Activated CD4-positive, alpha-beta T cell treated with anti-CD3 and anti-CD28 coated beads for 48 hours (primary cell): ENCODE data around the gene RNGTT.
"Not testable (repeated sequence)": the region's sequence is repeated elsewhere in the genome, so short reads cannot be mapped to it uniquely, and the experiment has no call there.

Experiments used
- DNase-seq: peaks from one replicate; pipeline ENCODE4 v3.0.0-alpha.2; 2020

The RNGTT gene

DNA sequence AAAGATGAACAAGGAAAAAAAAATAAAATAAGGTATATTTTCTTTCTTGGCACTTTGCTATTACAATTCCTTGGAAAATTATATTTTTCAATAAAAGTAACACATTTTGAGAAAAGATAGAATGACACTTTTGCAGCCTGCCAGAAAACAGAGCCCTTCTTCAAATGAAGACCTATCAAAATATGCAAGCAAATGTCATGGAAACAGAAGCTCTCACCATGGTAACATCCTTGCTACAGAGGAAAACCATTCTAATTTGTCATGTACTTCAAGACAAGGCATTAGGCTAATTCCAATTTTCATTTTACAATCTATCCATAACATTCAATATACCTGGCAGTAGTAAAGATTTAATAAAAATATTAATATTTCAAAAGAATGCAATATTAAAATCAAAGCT, 177.9 kb downstream of the RNGTT start:
- DNase-seq, result no peak

DNA sequence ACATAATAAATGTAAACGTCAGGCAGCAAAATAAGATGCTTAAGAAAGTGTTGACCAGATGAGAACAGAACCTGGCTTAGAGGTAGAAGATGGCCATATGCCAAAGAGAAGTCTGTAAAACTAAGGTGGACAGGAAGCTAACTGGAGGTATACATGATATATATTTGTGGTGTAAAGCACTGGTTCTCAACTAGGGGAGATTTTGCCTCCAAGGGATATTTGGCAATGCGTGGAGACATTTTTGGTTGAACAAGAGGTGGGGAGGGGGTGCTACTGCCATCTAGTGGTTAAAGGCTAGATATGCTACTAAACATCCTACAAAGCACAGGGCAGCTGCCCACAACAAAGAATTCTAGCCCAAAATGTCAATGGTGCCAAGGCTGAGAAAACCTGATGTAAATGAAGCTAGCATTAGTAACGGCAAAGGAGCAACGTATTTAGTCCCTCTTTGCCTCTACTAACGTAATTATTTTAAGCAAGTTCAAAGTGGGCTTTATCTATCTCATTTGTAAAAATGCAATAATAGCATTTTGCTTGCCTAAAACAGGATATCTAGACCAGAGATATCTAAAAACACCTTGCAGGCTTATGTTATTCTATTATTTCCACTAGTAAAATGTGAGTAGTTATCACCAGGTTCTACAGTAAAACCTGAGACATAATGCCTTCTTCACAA, 182.6 kb downstream of the RNGTT start:
- DNase-seq, result peak; percentile 53

DNA sequence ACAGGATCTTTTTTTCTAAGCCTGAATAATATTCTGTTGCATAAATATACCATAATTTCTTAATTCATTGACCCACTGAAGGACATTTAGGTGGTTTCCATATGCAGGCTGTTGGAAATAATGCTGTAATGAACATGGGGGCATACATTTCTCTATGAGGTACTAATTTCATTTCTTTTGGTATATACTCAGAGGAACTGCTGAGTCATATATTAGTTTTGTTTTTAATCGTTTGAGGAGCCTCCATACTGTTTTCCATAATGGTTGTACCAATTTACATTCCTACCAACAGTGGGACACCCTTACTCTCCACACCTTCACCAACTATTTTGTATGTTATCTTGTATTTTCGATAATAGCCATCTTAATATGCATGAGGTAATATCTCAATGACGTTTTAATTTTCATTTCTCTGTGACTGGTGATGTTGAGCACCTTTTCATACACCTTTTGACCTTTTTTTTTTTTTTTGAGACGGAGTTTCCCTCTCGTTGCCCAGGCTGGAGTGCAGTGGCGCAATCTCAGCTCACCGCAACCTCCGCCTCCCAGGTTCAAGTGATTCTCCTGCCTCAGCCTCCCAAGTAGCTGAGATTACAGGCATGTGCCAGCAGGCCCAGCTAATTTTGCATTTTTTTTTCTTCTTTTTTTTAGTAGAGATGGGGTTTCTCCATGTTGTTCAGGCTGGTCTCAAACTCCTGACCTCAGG, 187.4 kb downstream of the RNGTT start:
- no peak for DNase-seq

DNA sequence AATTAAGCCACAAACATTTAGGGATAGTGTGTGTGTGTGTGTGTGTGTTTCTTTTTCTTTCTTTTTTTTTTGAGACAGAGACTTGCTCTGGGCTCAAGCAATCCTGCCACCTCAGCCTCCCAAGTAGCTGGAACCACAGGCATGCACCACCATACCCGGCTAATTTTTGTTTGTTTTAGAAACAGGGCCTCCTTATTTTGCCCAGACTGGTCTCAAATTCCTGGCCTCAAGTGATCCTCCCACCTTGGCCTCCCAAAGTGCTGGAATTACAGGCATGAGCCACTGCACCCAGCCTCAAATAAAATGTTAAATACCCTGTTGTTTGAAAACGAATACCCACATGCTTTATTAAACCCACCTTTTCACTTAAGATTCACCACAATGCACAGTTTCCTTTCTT, 195.3 kb downstream of the RNGTT start:
- DNase-seq, result not testable (repeated sequence)

DNA sequence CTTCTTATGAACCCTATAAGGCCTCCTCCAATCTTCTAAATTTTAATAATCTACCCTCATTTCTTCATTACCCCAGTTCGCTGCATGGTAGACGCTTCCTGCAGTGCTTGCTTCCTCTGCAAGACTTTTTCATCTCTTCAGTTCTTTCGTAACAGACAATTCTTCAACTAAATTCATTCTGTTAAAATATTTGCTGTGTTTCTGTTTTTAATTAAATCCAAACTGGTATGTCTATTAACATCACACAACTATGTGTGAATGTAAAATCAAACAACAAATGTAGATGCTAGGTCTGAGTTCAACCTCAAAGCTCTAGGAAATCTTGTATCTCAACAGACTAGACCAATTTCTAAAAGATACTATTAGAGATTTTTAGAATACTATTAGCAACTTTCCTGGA, 199.3 kb downstream of the RNGTT start:
- no peak for DNase-seq

DNA sequence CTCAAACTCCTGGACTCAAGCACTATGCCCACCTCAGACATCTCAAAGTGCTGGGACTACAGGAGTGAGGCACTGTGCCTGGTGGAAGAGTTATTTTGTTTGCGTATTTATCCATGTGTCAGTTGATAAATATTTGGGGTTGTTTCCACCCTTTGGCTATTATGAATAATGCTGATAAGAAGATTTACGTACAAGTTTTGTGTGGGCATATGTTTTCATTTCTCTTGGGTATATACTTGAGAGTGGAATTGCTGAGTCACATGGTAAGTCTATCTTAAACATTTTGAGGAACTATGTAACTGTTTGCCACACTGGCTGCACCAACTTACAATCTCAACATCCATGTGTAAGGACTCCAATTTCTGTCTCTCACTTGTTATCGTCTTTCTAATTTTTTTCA, 200.3 kb downstream of the RNGTT start:
- no peak for DNase-seq

DNA sequence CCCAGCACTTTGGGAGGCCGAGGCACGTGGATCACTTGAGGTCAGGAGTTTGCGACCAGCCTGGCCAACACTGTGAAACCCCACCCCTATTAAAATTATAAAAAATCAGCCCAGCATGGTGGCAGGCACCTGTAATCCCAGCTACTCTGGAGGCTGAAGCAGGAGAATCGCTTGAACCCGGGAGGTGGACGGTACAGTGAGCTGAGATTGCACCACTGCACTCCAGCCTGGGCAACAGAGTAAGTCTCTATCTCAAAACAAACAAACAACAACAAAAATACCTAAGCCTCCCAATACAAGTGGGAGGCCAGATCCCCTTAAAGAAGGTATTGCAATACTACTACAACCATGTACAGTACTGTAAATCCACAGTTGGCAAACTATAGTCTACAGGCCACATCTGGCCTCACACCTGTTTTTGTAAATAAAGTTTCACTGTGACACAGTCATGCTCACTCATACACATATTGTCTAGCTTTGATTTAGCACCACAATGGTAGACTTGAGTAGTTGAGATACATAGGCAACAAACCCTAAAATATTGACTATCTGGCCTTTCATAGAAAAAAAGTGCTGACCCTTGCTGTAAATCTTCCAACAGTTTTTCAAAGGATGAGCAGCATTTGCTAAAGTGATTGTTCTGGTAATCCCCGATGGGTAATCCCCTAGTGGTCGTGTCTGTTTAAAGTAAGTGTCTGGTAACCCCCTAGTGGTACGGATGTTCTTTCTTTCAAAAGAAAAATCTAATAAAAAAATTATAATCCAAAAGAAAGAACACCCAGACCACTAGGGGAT, 202.0 kb downstream of the RNGTT start:
- DNase-seq, result no peak

DNA sequence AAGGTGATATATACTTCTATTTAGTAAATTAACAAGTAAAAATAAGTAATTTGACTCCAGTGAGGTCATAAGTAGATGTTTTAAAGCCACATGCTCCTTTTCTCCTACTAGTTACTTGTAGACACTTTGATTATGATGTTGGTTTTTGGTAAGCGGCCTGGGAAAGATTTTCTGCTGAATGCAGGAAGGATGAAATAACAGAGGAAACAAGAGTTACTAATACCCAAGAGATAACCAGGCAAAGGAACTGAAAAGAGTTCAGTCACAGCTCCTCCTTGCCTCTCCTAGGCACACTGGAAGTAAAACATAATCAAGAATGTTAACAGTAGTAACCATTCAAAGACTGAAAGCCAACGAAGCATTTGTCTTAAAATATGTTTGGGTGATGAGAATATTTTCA, 203.3 kb downstream of the RNGTT start:
- no peak for DNase-seq

DNA sequence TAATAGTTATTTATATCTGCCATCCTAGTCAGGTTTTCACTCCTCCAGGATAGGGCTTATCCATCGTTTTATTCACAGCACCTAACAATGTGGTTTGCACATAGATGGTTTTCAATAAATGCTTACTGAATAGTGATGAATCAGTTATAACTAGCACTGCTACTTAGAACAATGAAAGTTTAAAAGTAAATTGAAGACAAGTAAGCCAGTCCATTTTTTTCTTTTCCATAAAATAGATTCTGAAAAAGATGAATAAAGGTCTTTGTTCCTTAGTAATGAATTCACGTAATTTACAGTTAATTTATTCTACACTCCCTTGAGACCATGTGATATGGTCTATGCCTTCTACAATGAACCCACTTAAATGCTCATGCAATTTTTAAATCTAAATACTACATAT, 212.5 kb downstream of the RNGTT start:
- DNase-seq, result no peak

DNA sequence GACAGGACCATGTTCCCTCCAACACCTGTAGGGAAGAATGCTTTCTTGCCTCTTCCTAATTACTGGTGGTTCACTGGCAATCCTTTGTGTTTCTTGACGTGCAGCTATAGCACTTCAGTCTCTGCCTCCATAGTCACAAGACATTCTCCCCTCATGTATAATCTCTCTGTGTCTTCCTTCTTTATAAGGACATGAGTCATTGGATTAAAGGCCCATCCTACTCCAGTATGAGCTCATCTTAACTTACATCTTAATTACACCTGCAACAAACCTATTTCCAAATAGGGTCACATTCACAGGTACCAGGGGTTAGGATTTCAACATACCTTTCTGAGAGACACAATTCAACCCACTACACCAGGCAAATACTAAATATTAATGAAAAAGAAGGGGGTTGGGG, 213.6 kb downstream of the RNGTT start:
- DNase-seq, result no peak

DNA sequence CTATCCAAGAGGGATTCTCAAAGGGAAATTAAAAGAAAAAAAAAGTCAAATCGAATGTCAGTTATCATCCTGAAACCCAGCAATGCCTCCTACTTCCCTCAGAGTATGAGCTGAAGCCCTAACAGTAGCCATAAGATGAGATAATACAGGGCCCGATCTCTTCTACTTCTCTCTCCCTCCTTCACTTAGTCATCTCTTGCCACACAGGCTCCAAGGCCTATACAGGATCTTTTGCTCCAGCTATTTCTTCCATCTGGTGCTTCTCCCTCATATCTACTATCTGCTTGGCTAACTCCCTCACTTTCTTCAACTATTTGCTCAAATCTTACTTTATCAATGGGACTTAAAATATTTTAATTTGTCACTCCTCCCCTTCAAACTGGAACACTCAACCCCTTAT, 215.3 kb downstream of the RNGTT start:
- no peak for DNase-seq

DNA sequence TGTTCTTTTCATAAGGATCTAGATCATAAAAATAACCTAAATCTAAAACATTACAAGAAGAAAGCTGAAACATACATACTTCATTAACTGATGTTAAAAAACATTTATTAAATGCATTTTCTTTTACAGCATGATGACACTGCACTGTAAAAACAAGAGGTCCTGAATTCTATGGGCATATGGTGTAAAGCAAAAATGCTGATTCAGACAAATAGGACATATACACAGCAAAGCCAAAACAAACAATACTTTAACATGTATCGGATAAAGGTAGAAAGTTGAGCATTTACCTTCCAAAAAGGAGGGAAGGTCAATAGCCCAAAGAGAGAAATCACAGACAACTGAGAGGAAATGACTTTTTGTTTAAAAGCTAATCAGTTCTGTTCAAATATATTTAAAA, 221.5 kb downstream of the RNGTT start:
- DNase-seq, result no peak

DNA sequence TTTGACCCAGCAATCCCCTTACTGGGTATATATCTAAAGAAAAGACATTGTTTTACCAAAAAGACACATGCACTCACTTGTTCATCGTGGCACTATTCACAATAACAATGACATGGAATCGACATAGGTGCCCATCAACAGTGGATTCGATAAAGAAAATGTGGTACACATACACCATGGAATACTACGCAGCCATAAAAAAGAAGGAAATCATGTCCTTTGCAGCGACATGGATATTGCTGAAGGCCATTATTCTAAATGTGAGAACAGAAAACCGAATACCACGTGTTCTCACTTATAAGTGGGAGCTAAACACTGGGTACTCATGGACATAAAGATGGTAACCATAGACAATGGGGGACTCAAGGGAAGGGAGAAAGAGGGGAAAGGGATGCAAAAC, 222.3 kb downstream of the RNGTT start:
- no peak for DNase-seq

DNA sequence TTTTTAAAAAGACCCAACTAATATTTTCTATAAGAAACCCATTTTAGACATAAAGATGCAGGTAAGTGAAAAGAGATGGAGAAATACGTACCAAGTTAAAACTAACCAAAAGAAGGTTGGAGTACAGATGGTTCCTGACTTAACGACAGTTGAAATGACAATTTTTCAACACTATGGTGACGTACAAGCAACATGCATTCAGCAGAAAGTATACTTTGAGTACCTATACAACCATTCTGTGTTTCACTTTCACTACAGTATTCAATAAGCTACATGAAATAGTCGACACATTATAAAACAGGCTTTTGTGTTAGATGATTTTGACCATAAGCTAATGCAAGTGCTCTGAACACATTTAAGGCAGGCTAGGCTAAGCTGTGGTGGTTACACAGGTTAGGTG, 228.9 kb downstream of the RNGTT start:
- no peak for DNase-seq

DNA sequence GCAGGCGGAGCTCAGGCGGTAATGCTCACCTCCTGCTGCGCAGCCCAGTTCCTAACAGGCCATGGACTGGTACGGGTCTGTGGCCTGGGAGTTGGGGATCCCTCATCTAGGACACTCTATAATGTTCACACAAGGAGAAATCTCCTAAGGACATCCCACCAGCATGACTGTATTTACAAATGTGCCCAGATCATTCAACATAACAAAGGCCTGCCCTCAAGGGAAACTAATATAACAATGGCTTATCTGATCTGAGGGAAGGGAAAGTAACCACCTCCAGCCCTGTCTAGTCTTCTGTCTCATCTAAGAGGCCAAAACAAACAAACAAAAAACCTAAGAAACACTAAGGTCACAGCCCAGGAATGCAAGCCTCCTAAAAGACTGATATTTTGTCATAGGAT, 232.8 kb downstream of the RNGTT start:
- DNase-seq, result no peak

DNA sequence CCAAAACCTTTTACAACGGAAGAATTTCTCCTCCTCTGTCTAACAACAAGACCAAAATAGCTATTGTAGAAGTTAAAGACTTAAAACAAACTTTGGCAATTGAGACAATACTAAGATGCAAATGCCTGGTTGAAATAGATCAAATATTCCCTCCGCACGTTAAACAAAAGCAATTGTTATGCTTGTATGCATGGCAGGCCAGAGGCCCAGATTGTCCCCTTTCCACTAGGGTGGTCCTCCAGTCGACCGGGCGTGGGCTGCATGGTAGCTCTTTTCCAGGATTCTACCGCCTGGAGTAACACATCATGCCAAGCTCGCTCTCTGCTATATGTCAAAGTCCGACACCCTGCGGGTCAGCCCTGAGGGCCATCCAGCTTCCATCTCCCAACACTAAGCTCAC, 234.7 kb downstream of the RNGTT start:
- DNase-seq, result no peak

DNA sequence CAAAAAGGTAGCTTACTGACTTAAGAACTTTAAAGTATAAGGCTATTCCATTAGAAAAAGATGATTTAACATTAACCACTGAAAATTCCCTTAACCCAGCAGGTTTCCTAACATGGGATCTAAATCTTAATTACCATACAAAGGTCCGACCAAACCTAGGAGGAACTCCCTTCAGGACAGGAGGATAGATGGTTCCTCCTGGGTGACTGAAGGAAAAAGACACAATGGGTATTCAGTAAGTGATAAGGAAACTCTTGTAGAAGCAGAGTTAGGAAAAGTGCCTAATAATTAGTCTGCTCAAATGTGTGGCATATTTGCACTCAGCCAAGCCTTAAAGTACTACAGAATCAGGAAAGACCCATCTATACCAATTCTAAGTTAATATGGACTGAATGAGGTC, 237.0 kb downstream of the RNGTT start:
- not testable (repeated sequence) for DNase-seq

DNA sequence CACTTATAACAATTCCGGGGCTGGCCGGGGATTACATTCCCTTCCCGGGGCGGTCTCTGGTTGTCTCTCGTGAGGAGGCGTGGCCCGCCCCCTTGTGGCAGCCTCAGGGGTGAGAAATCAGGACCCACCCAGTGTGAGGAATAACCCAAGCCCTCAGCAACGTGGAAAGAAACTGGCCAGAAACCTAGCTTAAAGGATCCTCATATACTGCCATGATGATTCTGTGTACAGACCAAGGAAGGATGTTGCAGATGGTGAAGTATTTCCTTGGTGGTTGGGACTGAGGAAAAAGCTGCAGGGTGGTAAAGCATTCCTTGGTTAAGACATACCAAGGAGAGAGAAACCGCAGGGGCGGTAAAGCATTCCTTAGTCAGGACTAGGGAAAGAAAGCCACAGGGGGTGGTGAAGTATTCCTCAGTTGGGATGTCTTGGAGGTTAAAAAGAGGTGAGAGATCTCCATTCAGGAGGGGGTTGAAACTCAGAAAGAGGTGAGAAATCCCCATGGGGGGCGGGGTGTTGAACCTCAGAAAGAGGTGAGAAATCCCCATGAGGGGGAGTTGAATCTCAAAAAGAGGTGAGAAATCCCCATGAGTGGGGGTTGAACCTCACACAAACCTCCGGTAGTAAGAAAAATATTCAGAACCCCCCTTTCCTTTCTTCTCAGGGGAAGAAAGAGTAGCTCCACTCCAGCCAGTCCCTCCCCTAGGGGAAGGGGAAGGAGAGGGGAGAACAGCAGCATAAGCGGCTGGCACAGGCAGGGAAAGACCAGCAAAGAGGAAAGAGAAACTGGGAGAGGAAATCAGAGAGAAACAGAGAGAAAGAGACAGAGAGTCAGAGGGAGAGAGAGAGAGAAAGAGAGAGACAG, 238.1 kb downstream of the RNGTT start:
- DNase-seq, result peak; percentile 22

DNA sequence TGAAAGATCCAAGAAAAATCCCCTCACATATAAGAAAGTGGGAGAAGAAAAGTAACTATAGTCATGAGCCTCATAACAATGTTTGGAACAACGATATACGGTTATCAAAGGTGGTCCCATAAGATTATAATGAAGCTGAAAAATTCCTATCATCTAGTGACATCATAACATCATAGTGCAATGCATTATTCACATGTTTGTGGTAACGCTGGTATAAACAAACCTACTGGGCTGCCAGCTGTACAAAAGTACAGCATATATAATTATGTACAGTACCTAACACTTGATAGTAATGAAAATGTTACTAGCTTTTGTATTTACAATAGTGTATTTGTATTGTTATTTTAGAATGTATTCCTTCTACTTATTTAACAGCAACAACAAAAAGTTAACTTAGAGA, 240.7 kb downstream of the RNGTT start:
- DNase-seq, result no peak

DNA sequence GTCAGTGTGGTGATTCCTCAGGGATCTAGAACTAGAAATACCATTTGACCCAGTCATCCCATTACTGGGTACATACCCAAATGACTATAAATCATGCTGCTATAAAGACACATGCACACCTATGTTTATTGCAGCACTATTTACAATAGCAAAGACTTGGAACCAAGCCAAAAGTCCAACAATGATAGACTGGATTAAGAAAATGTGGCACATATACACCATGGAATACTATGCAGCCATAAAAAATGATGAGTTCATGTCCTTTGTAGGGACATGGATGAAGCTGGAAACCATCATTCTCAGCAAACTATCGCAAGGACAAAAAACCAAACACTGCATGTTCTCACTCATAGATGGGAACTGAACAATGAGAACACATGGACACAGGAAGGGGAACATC, 247.0 kb downstream of the RNGTT start:
- DNase-seq, result not testable (repeated sequence)

DNA sequence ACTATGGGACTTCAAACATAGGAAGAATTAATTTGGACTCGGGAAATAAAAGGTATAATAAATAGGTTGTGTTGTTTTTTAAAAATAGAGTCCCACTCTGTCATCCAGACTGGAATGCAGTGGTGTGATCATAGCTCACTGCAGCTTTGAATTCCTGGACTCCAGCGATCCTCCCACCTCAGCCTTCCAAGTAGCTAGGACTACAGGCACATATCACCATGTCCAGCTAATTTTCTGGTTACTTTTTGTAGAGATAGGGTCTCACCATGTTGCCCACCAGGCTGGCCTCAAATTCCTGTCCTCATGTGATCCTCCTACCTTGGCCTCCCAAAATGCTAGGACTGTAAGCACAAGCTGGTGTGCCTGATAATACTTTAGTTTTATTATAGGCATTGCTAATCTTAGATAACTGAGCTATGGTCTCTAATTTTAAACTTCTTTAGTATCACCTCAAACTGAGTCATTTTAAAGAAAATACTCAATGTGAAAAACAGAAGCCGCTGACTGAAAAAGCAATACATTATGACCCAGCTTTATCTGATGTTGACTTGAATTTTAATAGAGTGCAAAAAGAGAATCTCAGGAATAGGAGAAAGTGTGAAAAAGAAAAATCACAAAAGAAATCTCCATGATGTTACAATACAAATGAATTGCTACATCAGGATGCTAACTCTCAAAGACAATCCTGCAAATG, 251.0 kb downstream of the RNGTT start:
- no peak for DNase-seq

DNA sequence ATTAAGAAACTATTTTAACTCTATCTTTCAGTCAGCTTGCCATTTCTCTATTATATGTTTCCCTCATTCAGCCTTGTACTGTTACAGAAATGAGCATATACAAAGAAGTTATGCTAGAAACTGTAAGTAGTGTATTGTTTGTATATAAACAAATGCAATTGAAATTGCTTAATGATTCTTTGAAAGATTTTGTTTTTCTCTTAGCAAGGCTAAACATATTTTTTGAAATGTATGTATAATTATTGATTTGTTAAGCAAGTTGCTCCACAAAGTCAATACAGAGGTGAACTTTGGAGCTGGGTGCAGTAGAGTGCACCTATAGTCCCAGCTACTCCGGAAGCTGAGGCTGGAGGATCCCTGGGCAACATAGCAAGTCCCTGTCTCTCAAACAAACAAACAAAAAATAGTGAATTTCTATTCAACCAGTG, 253.6 kb downstream of the RNGTT start:
- no peak for DNase-seq
